ENCODE results near the gene ZBTB38. TPM values are rescaled to one million over a fixed set of nuclear protein-coding genes. Genes with fewer than 3 reads are reported as not detected.

Gene ZBTB38
- total RNA-seq, 1 donor = 326 TPM

- TF ChIP-seq CTCF (IDR thresholded peaks at IDR 0.05; ENCODE audit: insufficient read depth, low read depth, low read length) = no peak
- no peak overlapping the region for H3K4me3 ChIP-seq (ENCODE audit: low read depth, low read length)
- DNase-seq (ENCODE audit: low read depth) = no peak
Measured at GRCh38 chr3:141338881-141339280, 29.4 kb upstream of the ZBTB38 start.

GRCh38 chr3:141341536-141341935 lies 26.8 kb upstream of the ZBTB38 start:
- no peak for TF ChIP-seq CTCF (IDR thresholded peaks at IDR 0.05; ENCODE audit: insufficient read depth, low read depth, low read length)
- no peak for DNase-seq (ENCODE audit: low read depth)
- no peak overlapping the region for H3K4me3 ChIP-seq (ENCODE audit: low read depth, low read length)

GRCh38 chr3:141342386-141342785 lies 25.9 kb upstream of the ZBTB38 start:
- no peak for TF ChIP-seq CTCF (IDR thresholded peaks at IDR 0.05; ENCODE audit: insufficient read depth, low read depth, low read length)
- no peak for DNase-seq (ENCODE audit: low read depth)
- no peak overlapping the region for H3K4me3 ChIP-seq (ENCODE audit: low read depth, low read length)

- no peak overlapping the region for H3K4me3 ChIP-seq (ENCODE audit: low read depth, low read length)
- TF ChIP-seq CTCF (IDR thresholded peaks at IDR 0.05; ENCODE audit: insufficient read depth, low read depth, low read length) = no peak
- DNase-seq (ENCODE audit: low read depth) = no peak
Measured at GRCh38 chr3:141343077-141343476, 25.2 kb upstream of the ZBTB38 start.

GRCh38 chr3:141343865-141344271 lies 24.4 kb upstream of the ZBTB38 start:
- no peak overlapping the region for H3K4me3 ChIP-seq (ENCODE audit: low read depth, low read length)
- TF ChIP-seq CTCF (IDR thresholded peaks at IDR 0.05; ENCODE audit: insufficient read depth, low read depth, low read length) = no peak
- no peak for DNase-seq (ENCODE audit: low read depth)

GRCh38 chr3:141345528-141345927 lies 22.8 kb upstream of the ZBTB38 start:
- H3K4me3 ChIP-seq (ENCODE audit: low read depth, low read length) = no peak overlapping the region
- no peak for DNase-seq (ENCODE audit: low read depth)
- TF ChIP-seq CTCF (IDR thresholded peaks at IDR 0.05; ENCODE audit: insufficient read depth, low read depth, low read length) = no peak

- no peak overlapping the region for H3K4me3 ChIP-seq (ENCODE audit: low read depth, low read length)
- TF ChIP-seq CTCF (IDR thresholded peaks at IDR 0.05; ENCODE audit: insufficient read depth, low read depth, low read length) = no peak
- DNase-seq (ENCODE audit: low read depth) = no peak
Measured at GRCh38 chr3:141346007-141346406, 22.3 kb upstream of the ZBTB38 start.

Measured in fibroblast of villous mesenchyme (primary cell).